ENCODE results near the gene UCK1.

UCK1 gene

GRCh38 chr9:131557855-131558548 is 26.9 kb upstream of the UCK1 start:
- Histone ChIP-seq H3K27ac (replicated peaks) (no peak overlapping the region), H3K27me3 (ENCODE audit: insufficient read depth, poor library complexity, severe bottlenecking) (peaks cover 6% of the 10 kb centered on the region), H3K4me3 (replicated peaks; ENCODE audit: insufficient read depth, low read length) (no peak overlapping the region)
- no peak for TF ChIP-seq GABPA (IDR thresholded peaks at IDR 0.05; ENCODE audit: low read depth)
- no peak for TF ChIP-seq POLR2AphosphoS5 (IDR thresholded peaks at IDR 0.05; ENCODE audit: low read depth)
- TF ChIP-seq REST (IDR thresholded peaks at IDR 0.05; ENCODE audit: insufficient replicate concordance, low read depth) = no peak
- TF ChIP-seq SPI1 (IDR thresholded peaks at IDR 0.05; ENCODE audit: borderline replicate concordance, low read depth) = no peak
- no peak for TF ChIP-seq CTCF (IDR thresholded peaks at IDR 0.05; ENCODE audit: insufficient read depth, low read length)
- no peak for DNase-seq (ENCODE audit: low read depth in 1 of 2, low spot score in 1 of 2)

- Histone ChIP-seq H3K27me3 (ENCODE audit: insufficient read depth, poor library complexity, severe bottlenecking) (peaks cover 6% of the 10 kb centered on the region), H3K4me3 (replicated peaks; ENCODE audit: insufficient read depth, low read length) (no peak overlapping the region), H3K27ac (replicated peaks) (no peak overlapping the region)
- no peak for DNase-seq (ENCODE audit: low read depth in 1 of 2, low spot score in 1 of 2)
- no peak for TF ChIP-seq REST (IDR thresholded peaks at IDR 0.05; ENCODE audit: insufficient replicate concordance, low read depth)
- no peak for TF ChIP-seq POLR2AphosphoS5 (IDR thresholded peaks at IDR 0.05; ENCODE audit: low read depth)
- TF ChIP-seq CTCF (IDR thresholded peaks at IDR 0.05; ENCODE audit: insufficient read depth, low read length) = no peak
- TF ChIP-seq GABPA (IDR thresholded peaks at IDR 0.05; ENCODE audit: low read depth) = no peak
- TF ChIP-seq SPI1 (IDR thresholded peaks at IDR 0.05; ENCODE audit: borderline replicate concordance, low read depth) = no peak
These were observed 25.0 kb upstream of the UCK1 start for GRCh38 chr9:131555841-131556673.

GRCh38 chr9:131554843-131555351 is 23.8 kb upstream of the UCK1 start:
- H3K27me3 ChIP-seq (ENCODE audit: insufficient read depth, poor library complexity, severe bottlenecking) = peaks cover 6% of the 10 kb centered on the region
- no peak overlapping the region for H3K27ac ChIP-seq (replicated peaks)
- DNase-seq (ENCODE audit: low read depth in 1 of 2, low spot score in 1 of 2) = no peak
- TF ChIP-seq GABPA (IDR thresholded peaks at IDR 0.05; ENCODE audit: low read depth) = no peak
- no peak overlapping the region for H3K4me3 ChIP-seq (replicated peaks; ENCODE audit: insufficient read depth, low read length)

- Histone ChIP-seq H3K4me3 (replicated peaks; ENCODE audit: insufficient read depth, low read length) (no peak overlapping the region), H3K27ac (replicated peaks) (no peak overlapping the region), H3K27me3 (ENCODE audit: insufficient read depth, poor library complexity, severe bottlenecking) (peaks cover 6% of the 10 kb centered on the region)
- DNase-seq (ENCODE audit: low read depth in 1 of 2, low spot score in 1 of 2) = no peak
- TF ChIP-seq SPI1 (IDR thresholded peaks at IDR 0.05; ENCODE audit: borderline replicate concordance, low read depth) (no peak), GABPA (IDR thresholded peaks at IDR 0.05; ENCODE audit: low read depth) (no peak), CTCF (IDR thresholded peaks at IDR 0.05; ENCODE audit: insufficient read depth, low read length) (no peak), POLR2AphosphoS5 (IDR thresholded peaks at IDR 0.05; ENCODE audit: low read depth) (no peak), REST (IDR thresholded peaks at IDR 0.05; ENCODE audit: insufficient replicate concordance, low read depth) (no peak)
These were observed 23.2 kb upstream of the UCK1 start for GRCh38 chr9:131554087-131554842.
